Stimulated activated CD4-positive, alpha-beta T cell treated with anti-CD3 and anti-CD28 coated beads, Interleukin-12 subunit alpha, Interleukin-12 subunit beta, amount 100 ng/mL, for 24 hours (primary cell): ENCODE measurements around the gene PRTN3.

Experiments
- DNase-seq, 2 experiments: peaks; one replicate each; pipeline ENCODE4 v3.0.0-alpha.2; 2020; ENCODE audit warnings: low read depth in 2 of 2

PRTN3 gene, protein sequence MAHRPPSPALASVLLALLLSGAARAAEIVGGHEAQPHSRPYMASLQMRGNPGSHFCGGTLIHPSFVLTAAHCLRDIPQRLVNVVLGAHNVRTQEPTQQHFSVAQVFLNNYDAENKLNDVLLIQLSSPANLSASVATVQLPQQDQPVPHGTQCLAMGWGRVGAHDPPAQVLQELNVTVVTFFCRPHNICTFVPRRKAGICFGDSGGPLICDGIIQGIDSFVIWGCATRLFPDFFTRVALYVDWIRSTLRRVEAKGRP

DNA sequence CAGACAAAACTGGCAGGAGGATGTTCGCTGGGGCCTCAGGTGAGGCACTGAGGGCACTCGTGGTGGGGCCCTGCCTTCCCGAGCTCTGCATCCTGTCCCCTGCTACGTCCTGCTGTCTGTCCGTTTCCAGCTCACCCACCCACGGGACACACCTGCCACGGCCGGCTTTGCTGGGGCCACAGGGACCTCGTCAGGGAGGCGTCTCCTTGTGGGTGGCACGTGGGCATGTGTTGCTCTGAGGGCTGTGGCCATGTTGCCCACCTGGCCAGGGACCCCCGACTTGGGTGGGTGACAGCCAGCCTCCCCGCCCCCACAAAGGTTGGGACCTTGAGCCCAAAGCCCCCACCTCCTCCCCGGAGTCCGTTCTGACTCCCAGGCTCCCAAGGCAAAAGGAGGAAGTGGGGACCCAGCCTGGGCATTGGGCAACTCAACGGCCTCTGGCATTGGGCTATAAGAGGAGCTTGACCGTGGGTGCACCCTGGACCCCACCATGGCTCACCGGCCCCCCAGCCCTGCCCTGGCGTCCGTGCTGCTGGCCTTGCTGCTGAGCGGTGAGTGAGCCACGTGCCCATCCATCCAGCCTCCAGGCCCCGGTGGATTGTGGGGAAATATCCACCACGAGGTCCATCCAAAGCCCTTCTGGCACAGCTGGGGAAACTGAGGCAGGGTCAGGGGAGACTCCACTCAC is at the start of gene PRTN3:
PRTN3 (plus strand) TSS at position 481 of the 688 bp plus-strand sequence; CDS start at position 491, 10 bp downstream.
- DNase-seq: no peak

DNA sequence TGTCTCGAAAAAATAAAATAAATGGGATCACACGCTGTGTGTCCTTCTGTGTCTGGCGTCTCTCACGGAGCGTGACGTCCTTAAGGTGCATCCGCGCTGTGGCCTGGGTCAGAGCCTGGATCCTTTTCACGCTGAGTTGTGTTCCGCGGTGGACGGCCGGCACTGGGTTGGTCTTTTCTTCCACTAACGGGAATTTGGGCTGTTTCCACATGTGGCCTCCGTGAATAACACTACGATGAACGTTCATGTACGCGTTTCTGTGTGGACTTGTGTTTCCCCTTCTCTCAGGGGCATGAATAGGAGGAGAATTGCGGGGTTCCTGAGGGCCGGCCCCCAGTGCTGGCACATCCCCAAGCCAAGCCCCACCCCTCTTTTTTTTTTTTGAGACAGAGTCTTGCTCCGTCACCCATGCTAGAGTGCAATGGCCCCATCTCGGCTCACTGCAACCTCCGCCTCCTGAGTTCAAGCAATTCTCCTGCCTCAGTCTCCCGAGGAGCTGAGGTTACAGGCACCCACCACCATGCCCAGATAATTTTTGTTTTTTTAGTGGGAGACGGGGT is 49.7 kb upstream of the PRTN3 start:
- DNase-seq: no peak

DNA sequence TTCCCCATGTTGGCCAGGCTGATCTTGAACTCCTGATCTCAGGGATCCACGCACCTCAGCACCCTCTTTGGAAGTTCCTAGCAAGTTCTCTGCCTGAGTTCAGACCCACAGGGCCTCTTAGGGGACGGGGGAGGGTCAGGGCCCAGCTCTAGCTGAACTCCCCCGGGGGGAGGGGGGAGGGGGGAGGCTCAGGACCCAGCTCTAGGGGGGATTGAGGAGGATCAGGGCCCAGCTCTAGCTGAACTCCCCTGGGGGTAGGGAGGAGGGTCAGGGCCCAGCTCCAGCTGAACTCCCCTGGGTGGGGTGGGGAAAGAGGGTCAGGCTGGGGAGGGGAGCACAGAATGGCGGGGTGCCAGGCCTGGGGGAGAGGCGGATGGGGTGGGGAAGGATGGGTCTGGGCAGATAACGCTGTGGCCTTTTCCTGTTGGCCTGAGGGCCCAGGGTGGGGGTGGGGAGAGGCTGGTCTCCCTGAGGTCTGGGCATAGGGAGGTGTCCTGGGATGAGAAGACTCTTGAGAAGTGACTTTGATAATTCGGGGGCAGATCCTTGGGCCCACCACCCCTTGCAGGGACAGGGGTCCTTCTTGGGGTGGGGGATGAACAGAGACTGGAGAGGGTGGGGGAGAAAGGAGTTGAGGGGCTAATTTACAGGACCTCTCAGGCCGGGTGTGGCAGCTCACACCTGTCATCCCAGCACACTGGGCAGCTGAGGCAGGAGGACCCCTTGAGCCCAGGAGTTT is 49.1 kb upstream of the PRTN3 start:
- DNase-seq: no peak

DNA sequence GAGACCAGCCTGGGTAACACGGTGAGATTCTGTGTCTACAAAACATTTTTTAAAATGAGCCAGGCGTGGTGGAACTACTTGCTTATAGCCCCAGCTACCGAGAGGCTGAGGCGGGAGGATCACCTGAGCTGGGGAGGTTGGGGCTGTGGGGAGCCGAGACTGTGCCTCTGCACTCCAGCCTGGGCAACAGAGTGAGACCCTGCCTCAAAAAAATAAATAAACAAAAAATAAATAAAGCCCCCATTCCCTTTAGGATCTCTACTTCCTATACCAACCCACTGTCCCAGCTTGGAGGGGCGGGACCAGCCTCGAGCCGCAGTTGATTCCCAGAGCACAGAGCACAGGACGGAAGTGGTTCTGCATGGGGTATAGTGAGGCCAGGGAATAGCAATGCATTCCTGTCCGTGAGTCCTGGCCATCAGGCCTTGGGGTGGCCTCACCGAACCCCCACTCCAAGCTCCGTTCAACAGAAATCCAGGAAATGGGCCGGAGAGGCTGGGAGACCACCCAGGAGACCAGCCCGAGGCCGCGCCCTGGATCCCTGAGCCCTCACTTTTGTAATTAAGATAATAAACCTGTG is 48.4 kb upstream of the PRTN3 start:
- no peak for DNase-seq

DNA sequence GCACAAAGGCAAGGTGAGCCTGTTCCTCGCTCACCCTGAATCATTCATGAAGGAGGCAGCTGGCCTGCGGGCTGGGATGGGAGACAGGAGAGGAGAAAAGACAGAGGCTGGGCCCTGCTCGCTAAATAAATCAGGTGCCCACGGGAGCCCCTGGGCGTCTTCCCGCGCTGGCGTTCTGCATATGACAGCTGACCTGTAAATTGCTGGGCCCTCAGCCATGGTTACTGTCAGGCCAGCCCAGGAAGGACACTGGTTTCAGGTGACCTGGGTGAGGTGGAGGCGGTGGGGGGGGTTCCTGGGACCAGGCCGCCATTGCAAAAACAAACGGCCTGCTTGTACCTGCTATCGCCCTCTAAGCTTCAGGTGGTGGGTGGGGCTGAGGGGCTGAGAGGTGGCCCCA is 47.0 kb upstream of the PRTN3 start:
- DNase-seq: no peak

DNA sequence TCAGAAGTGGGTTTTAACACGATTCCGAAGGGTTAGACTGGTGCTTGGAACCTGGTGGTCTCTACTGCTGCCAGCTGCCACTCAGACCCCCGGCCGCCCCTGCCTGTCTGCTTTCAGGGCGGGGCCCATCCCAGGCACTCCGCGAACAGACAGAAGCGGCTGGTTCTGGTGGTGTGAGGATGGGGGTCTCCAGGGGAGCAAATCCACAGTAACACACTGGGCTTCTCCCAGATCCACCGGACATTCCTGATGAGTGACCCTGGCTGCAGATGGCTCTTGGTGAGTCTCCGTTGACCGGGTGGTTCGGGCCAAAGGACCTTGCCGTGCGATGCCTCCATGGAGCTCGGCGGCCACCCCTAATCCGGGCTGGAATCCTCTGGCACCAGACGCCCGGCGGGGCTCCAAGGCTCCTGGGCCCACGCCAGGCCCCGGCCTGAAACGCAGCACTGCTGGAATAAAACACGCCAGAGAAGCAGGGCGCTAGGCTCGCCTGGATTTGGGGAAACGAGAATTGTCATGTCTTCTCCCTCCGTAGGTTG is 45.7 kb upstream of the PRTN3 start:
- DNase-seq: no peak

DNA sequence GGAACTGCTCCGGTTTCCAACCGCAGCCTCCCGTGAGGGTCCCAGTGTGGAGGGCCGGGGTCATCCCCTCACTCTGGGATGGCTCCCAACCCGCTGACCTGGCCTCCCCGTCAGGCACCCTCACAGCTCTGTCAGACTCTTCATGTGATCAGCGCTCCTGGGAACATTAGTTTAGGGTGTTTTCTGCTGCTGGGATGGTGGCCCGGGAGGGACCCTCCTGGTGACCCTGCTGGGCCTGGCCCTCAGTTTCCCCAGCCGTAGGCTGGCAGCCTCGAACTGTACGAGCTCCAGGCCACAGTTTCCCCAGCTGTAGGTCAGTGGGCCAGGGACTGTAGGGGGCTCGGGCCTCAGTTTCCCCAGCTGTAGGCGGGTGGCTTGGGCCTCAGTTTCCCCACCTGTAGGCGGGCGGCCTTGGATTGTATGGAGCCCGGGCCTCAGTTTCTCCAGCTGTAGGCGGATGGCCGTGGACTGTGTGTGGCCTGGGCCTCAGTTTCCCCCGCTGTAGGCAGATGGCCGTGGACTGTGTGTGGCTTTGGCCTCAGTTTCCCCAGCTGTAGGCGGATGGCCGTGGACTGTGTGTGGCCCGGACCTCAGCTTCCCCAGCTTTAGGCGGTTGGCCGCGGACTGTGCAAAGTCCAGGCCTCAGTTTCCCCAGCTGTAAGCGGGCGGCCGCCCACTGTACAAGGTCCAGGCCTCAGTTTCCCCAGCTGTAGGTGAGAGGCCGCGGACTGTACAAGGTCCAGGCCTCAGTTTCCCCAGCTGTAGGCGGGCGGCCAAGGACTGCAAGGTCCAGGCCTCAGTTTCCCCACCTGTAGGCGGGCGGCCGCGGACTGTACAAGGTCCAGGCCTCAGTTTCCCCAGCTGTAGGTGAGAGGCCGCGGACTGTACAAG is 44.9 kb upstream of the PRTN3 start:
- DNase-seq: no peak

DNA sequence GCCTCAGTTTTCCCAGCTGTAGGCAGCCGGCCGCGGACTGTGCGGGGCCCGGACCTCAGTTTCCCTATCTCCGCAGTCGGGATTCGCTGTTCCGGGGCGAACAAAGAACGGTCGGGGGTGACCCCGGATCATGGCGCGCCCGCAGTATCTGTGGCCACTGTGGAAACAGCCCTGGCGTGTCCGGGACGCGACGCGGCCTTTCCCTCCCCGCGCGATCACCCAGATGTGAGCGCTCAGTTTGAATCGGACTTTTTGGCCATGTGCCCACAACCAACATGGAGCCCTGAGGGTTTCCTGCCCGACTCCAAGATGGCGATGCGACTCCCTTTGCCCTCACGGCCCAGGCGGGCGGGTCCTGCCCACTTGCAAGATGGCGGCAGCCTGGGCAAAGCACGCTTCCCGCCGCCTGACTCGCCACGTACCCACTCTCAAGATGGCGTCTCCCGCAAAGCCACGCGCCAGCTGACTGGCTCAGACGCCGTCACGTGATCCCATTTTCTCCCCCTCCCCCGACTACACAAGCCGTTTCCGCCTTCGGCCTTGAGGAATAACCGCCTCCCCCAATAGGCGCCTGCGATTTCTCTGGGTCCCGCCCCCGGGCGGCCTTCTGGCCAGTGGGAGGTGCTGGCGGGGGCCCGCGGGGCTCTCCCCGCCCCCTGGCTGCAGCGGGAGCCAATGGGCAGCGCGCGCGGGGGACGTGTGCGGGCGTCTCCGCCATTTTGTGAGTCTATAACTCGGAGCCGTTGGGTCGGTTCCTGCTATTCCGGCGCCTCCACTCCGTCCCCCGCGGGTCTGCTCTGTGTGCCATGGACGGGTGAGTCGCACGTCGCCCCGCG is 43.9 kb upstream of the PRTN3 start, which contains the start of gene PTBP1:
PTBP1 (plus strand) TSS at position 761 of the 836 bp plus-strand sequence; CDS start at position 807, 46 bp downstream.
- peak; percentile 98 to 99 for DNase-seq

DNA sequence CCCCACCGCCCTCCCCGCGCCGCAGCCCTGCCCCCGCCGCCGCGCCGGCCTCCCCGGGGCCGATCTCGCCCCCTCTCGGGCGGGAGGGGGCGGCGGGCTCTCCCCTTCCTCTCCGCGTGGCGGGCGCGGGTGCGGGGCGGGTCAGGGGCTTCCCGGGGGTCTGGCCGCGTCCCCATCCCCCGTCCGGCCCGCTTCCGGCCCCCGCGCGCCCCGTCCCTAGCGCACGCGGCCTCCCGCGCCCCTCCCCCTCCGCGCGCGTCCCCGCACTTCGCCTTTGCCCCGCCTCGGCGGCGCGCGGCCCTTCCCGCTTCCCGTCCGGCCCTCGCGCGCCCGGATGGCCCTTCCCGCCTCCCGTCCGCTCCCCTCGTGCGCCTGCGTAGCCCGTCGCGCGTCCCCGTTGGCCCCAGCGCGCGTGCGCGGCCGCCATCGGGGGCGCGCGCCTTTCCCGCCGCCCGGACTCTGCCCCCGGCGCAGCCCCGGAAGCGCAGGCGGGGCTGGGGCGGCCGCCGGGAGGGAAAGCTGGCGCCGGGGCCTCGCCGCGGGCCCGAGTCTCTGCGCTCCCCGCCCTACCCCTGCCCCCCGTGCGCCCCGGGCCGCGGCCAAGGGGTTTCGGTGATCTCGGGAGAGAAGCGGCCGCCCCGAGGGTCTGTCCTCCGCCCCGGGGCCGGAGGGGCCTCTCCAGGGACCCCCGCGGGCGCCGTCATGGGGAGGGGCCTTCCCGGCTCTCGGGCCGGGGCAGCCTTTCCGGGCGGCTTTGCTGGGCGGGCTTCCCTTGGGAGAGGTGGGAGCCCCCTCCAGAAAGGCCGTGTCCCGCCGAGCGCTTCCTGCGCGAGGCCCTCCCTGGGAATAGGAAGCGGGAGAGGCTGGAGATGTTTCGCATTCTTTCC is 43.0 kb upstream of the PRTN3 start:
- DNase-seq: peak; percentile 79 to 85

DNA sequence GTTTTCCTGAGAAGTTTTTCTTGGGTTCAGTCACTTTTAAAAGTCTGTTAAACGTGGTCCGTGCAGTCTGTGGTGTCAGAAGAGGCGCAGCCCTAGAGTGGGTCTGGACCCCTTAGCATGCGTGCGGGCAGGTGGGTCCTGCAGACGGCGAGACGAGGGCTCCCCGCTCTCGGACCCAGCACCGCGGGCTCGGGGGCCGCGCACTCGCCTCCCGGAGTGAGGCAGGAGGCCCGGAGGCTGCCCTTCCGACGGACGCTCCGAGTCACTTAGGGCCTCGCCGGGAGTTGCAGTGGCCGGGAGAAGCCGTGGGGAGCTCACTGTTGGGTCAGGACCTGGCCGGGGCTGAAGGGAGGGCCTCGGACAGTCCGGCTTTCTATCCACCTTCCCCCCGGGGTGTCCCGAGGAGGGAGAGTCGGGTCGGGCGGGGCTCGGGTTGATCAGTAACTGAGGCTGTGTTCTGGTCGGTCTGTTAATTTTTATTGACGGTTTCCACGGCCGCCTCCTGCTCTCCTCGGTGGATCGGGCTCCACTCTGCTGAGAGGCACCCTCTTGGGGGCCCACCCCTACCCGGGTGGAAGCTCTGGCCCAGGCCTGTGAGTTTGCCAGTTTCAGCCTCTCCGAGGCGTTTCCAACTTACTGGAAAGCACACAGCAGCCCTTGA is 42.3 kb upstream of the PRTN3 start:
- no peak for DNase-seq

DNA sequence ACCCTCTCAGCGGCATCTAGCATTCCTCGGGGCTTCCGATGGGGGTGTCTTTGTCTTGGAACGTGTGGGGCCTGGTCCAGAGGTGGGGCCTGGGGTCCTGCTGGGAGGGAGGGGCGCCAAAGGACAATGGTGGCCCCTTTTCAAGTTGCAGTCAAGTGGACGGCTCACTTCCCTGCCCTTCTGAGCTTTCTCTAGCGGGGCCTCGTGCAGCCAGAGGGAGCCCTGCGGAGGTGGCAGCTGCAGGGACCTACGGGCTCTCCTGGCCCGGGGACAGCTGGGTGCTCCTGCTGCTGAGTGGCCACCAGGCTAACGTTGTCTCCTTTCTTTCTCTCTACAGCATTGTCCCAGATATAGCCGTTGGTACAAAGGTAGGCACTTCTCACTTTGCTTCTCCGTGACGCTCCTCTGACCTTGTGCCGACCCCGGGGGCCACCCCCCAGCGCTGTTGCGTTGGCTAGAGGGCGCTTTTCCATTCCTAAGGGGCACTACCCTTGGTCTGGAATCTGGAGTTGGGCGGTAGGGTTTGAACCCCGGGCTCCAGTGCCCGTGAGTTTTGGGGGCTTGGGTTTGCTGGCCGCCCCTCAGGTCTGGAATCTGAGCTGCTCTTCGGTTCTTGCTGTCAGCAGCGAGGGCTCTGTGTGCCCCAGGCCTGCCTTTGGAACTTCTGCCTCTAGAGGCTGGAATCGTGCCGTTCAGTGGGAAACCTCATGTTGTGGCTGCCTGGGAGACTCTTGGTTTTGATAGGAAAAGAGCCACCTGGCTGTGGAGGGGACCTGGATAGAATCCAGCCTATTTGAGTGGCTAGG is 41.5 kb upstream of the PRTN3 start:
- no peak for DNase-seq

DNA sequence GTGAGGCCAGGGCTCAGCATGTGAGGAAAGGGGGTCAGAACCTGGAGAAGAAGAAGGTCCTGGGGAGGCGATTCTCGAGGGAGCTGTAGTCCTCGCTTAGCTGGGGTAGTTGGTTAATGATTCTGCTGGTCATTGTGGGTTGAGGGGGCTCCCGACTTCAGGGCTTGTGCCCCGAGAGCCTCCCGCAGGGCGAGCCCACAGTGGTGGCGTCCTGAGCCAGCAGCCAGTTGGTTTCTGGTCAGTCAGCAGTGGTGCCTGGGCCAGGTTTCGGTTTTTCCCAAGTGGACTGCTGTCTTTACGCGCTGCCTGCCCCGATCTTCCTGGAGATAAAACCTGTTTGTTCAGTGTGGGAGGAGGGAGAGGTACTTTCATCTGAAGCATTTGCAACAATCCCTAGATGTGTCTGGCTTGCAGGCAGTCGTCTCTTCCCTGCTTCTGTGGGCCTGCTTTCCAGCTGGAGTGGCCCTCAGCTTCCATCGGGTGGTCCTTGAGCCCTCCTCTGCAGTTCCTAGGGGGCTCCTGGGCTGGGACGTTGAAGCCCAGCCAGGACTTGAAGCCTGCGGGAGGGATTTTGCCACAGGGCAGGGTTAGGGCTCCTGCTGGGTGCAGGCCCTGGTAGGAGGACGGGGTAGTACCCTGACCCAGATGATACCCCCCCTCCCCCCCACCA is 40.3 kb upstream of the PRTN3 start:
- no peak for DNase-seq

DNA sequence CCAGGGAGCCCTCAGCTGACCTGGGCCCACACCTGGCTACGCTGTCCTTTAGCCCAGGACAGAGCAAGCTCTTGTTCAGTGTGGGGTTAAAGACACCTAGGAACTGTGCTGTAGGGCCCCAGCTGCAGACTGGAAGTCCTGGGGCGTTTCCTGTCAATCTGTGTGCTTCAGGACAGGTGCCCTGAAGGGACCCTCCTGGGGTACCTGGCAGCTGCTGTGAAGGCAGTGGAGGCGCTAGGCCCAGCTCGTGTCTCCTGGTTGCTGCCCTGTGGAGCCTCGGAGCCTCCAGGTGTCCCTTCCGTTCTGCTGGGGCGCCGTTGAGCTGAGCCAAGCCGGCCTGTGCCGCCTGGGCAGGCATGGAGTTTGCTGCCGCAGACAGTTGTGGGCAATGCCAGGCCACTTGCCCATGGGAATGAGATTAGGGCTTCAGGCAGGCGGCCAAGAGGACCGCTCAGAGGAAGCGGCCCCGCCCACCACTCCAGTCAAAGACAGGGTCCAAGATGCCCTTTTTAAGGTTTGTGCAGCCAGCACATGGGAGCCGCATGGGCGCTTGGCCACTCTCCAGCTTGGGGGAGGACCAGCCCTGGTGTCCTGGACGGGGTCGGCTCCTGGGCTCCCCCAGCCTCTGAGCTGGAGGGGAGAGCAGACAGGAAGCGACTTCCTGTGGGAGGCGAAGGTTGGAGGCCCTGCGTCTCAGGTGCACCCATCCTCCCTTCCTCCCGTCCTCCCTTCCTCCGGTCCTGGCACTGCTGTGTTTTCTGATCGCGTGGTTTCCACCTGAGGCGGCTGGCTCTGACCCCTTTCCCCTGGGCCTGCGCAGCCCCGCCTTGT is 39.6 kb upstream of the PRTN3 start:
- DNase-seq: no peak

DNA sequence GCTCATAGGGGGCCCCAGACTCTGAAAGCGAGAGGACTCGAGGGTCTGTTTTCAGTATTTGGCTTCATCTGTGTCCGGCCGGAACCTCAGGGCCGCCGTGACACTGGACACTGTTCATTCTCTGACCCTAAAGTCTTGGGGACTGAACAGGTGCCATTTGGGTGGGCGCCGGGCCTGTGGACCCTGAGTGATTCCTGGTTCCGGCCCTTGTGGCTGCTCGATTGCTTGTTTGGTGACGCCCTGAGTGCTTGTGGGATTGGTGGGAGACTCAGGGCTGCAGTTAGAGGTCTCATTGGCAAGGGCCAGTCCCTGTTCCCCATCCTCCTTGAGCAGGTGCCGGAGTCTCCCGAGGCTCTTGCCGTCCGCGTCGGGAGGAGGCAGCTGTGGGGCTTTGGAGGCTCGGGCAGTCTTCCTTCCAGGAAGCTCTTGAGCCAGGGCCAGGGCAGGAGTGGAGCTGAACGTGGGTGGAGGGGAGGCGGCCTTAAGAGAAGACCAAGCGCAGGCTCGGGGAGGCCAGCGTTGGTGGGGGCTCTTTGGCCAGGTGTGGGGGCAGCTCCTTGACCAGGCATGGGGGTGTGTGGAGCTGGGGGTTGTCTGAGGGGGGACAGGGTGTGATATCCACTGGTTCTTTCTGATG is 38.8 kb upstream of the PRTN3 start:
- no peak for DNase-seq

DNA sequence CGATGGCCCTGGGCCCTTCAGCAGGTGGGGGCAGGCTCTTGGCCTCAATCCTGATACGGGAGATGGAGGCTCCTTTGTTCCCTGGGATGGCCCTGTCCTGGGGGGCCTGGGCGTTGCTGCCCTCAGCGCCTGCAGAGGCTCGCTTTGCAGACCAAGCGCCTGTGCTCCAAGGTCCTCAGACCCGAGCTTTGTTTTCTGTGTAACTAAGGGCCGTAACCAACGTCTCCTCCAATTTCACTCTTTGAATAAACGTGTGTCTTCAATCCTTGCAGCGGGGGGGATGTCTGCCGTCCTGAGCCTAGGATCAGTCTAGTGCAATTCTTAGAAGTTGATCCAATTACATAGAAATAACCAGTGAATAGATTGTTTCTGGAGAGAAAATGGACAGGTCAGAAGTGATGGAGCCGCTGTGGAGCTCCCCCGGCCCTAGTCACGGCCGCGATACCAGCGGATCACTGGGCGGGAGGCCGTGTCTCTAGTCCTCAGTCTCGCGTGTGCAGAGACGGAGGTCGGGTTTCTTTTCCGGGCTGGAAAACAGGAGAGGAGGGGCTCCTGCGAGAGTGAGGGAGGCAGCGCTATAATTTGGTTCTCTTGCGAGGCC is 38.2 kb upstream of the PRTN3 start:
- DNase-seq: no peak
